Measurements from ENCODE around the gene NKPD1. TPM values are rescaled to one million over a fixed set of nuclear protein-coding genes. Genes with fewer than 3 reads are reported as not detected.

Gene NKPD1
- total and polyA plus RNA-seq, 3 donors from 2014 or later, result 1.0 to 4.2 (median 1.3) TPM

DNA sequence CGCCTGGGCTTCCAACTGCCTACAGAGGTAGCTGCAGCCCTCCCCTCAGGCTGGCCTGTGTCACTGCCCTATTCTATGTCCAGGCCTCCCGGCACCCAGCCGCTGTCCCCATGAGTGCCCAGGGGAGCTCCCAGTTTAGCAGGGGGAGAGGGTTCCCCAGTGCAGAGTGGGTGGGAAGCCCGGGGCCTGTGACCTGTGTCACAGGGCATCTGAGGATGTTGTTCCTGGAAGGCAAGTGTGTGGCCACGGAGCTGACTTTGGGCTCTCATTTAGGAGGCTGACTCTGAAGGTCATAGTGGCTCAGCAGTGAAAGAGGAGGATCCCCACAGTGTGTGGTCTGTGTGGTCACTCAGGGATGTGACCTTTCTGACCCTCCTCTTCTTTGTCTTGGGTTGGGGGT lies 42.7 kb downstream of the NKPD1 start:
- Histone ChIP-seq H3K9me3 (no peaks in the 10 kb centered on the region), H3K36me3 (ENCODE audit: low read depth, missing control alignments) (no peaks in the 10 kb centered on the region), H3K4me3 (no peak overlapping the region), H3K4me1 (no peaks in the 10 kb centered on the region), H3K27ac (no peak overlapping the region), H3K27me3 (no peaks in the 10 kb centered on the region)
- DNase-seq, result no peak
- 40 to 46% methylated on average over 1 to 5 of the region's 5 CpGs for WGBS, 2 donors
- intact Hi-C loops (cut with DNase I; ENCODE audit: low total_unique reads), result no loop called here
- TF ChIP-seq CTCF (IDR thresholded peaks at IDR 0.05), result no peak
- no peak for TF ChIP-seq POLR2A (IDR thresholded peaks at IDR 0.05)

DNA sequence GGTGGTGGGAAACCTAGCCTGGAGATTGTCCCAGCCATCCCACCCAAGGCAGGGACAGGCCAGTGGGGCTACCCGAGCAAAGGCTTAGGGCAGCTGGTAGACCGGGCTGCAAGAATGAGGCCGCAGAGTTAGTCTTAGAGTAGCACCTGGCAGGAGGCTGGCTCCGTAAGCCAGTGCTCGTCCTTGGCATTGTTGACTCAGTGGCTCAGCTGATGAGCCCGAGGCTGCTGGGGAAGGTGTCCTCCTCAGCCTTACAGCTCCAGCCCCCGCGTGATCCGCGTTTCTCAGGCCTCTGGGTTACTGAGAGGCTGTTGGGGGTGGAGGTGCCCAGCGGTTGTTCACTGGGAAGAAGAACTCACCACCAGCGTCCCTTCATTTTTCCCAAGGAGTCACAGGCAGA lies 43.1 kb downstream of the NKPD1 start:
- H3K36me3 ChIP-seq (ENCODE audit: low read depth, missing control alignments), result no peaks in the 10 kb centered on the region
- no peaks in the 10 kb centered on the region for H3K4me1 ChIP-seq
- no peaks in the 10 kb centered on the region for H3K27me3 ChIP-seq
- no peak overlapping the region for H3K4me3 ChIP-seq
- TF ChIP-seq POLR2A (IDR thresholded peaks at IDR 0.05) (no peak), CTCF (IDR thresholded peaks at IDR 0.05) (no peak)
- H3K27ac ChIP-seq, result no peak overlapping the region
- intact Hi-C loops (cut with DNase I; ENCODE audit: low total_unique reads), result no loop called here
- WGBS, 2 donors, result 53 to 60% methylated on average over 1 to 12 of the region's 12 CpGs
- no peak for DNase-seq
- no peaks in the 10 kb centered on the region for H3K9me3 ChIP-seq

GRCh38 chr19:45117167-45117594 lies 43.6 kb downstream of the NKPD1 start:
- DNase-seq, result no peak
- Histone ChIP-seq H3K4me3 (no peak overlapping the region), H3K27ac (no peak overlapping the region), H3K4me1 (no peaks in the 10 kb centered on the region), H3K27me3 (no peaks in the 10 kb centered on the region), H3K36me3 (ENCODE audit: low read depth, missing control alignments) (no peaks in the 10 kb centered on the region), H3K9me3 (no peaks in the 10 kb centered on the region)
- intact Hi-C loops (cut with DNase I; ENCODE audit: low total_unique reads), result no loop called here
- 76 to 87% methylated on average over 15 to 16 of the region's 16 CpGs for WGBS, 2 donors
- no peak for TF ChIP-seq POLR2A (IDR thresholded peaks at IDR 0.05)
- no peak for TF ChIP-seq CTCF (IDR thresholded peaks at IDR 0.05)

GRCh38 chr19:45115809-45116615 lies 44.8 kb downstream of the NKPD1 start:
- intact Hi-C loops (cut with DNase I; ENCODE audit: low total_unique reads), result no loop called here
- Histone ChIP-seq H3K4me1 (no peaks in the 10 kb centered on the region), H3K27ac (no peak overlapping the region), H3K36me3 (ENCODE audit: low read depth, missing control alignments) (no peaks in the 10 kb centered on the region), H3K4me3 (no peak overlapping the region), H3K27me3 (no peaks in the 10 kb centered on the region), H3K9me3 (no peaks in the 10 kb centered on the region)
- TF ChIP-seq CTCF (IDR thresholded peaks at IDR 0.05) (no peak), POLR2A (IDR thresholded peaks at IDR 0.05) (no peak)
- 92 to 93% methylated on average over 12 to 21 of the region's 21 CpGs for WGBS, 2 donors
- no peak for DNase-seq

DNA sequence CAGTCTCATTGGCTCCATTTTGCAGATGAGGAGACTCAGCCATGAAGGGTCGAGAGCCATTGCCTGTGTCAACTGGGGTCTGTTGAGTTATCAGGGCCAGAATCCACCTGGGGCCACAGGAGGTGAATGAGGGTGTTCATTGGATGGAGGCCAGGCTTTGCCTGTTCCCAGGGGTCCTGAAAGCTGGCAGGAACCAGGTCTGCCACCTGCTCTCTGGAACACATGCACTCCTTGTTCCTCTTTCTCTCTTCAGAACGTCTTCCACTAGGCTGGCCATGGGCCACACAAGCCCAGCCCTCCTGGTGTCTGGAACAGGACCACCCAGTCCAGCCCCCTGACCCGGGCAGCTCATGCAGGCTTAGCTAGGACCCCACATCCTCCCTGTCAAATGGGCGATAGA lies 46.7 kb downstream of the NKPD1 start:
- H3K9me3 ChIP-seq, result no peaks in the 10 kb centered on the region
- DNase-seq, result no peak
- H3K4me1 ChIP-seq, result no peaks in the 10 kb centered on the region
- no peaks in the 10 kb centered on the region for H3K27me3 ChIP-seq
- no peak overlapping the region for H3K4me3 ChIP-seq
- no peaks in the 10 kb centered on the region for H3K36me3 ChIP-seq (ENCODE audit: low read depth, missing control alignments)
- 74 to 92% methylated on average over 4 of the region's 4 CpGs for WGBS, 2 donors
- intact Hi-C loops (cut with DNase I; ENCODE audit: low total_unique reads), result no loop called here
- no peak for TF ChIP-seq CTCF (IDR thresholded peaks at IDR 0.05)
- no peak for TF ChIP-seq POLR2A (IDR thresholded peaks at IDR 0.05)
- H3K27ac ChIP-seq, result no peak overlapping the region
